Panc1 (cell line): Measurements from ENCODE around the gene CCDC107. TPM values are rescaled to one million over a fixed set of nuclear protein-coding genes. Genes with fewer than 3 reads are reported as not detected.

Experiments
- ATAC-seq: fragments of 200-7000 bp; cut with Tn5 transposase; 2 replicates; pipeline ENCODE4 v1.9.1; 2020; ENCODE audit warnings: mild to moderate bottlenecking, moderate library complexity
- Bru-seq: library from RNA; stranded (reverse); fragments of 400-500 nt; gene quantifications from one replicate; lab custom pipeline; 2021; lab: Mats Ljungman, UMichigan
- BruChase-seq, 2 experiments: library from RNA; stranded (reverse); fragments of 400-500 nt; gene quantifications; one replicate each; lab custom pipeline; 2021; lab: Mats Ljungman, UMichigan
- BruUV-seq: library from RNA; stranded (reverse); fragments of 400-500 nt; replicated peaks from 2 replicates; lab custom pipeline; 2021; lab: Mats Ljungman, UMichigan
- CTCF ChIA-PET: fragments of 300-600 bp; sonication (Branson Sonifier 250); formaldehyde crosslinking; loops from one replicate; lab custom pipeline; 2022; ENCODE audit warnings: antibody characterized with exemption; lab: Charles Lee
- POLR2A ChIA-PET: fragments of 300-600 bp; sonication (Branson Sonifier 250); formaldehyde crosslinking; loops from one replicate; lab custom pipeline; 2022; ENCODE audit warnings: antibody characterized with exemption; lab: Charles Lee
- DNase-seq: peaks from one replicate; pipeline ENCODE4 v3.0.0-alpha.2; 2010; ENCODE audit warnings: low read depth, low spot score
- H3K27ac ChIP-seq: 2 replicates; pipeline ENCODE4 v1.5.1; 2011; ENCODE audit warnings: mild to moderate bottlenecking, low read length, inconsistent platforms
- H3K27me3 ChIP-seq: fragments of 200-500 bp; sonication (Bioruptor generic); 2 replicates; pipeline ENCODE4 v1.6.0; 2014; ENCODE audit warnings: low read length, inconsistent platforms; ENCODE audit not compliant: control insufficient read depth, insufficient read depth
- H3K36me3 ChIP-seq: fragments of 200-500 bp; sonication (Bioruptor generic); 2 replicates; pipeline ENCODE4 v1.5.1; 2014; ENCODE audit warnings: inconsistent platforms, mild to moderate bottlenecking, low read length, moderate library complexity; ENCODE audit not compliant: control insufficient read depth, insufficient read depth
- H3K4me1 ChIP-seq: 2 replicates; pipeline ENCODE4 v1.5.1; 2011; ENCODE audit warnings: inconsistent platforms, mild to moderate bottlenecking, low read length, moderate library complexity; ENCODE audit not compliant: control insufficient read depth, insufficient read depth
- H3K4me3 ChIP-seq, 2 experiments: 2 replicates each; pipeline ENCODE4 v1.5.1; 2011 to 2012; ENCODE audit warnings: low read depth in 2 of 2, low read length in 2 of 2, mild to moderate bottlenecking in 2 of 2, inconsistent platforms in 1 of 2, moderate library complexity in 1 of 2
- H3K9me3 ChIP-seq: fragments of 200-500 bp; sonication (Bioruptor generic); 2 replicates; pipeline ENCODE4 v1.5.1; 2014; ENCODE audit warnings: low read depth, mild to moderate bottlenecking, inconsistent platforms, low read length, moderate library complexity; ENCODE audit not compliant: control insufficient read depth, insufficient read depth
- CTCF ChIP-seq: fragments of 450-650 bp; IDR thresholded peaks from 2 replicates; pipeline ENCODE4 v1.5.1; 2017; ENCODE audit warnings: mild to moderate bottlenecking
- POLR2AphosphoS5 ChIP-seq: IDR thresholded peaks from 2 replicates; pipeline ENCODE4 v1.6.1; 2012; ENCODE audit warnings: mild to moderate bottlenecking, low read depth, low read length, moderate library complexity
- REST ChIP-seq, 2 experiments: IDR thresholded peaks; 2 replicates each; pipeline ENCODE4 v1.6.1; 2011 to 2012; ENCODE audit warnings: low read depth in 2 of 2, control low read depth in 1 of 2, low read length in 1 of 2, mild to moderate bottlenecking in 1 of 2, moderate library complexity in 1 of 2; ENCODE audit not compliant: insufficient read depth in 1 of 2
- SIN3A ChIP-seq: IDR thresholded peaks from 2 replicates; pipeline ENCODE4 v1.6.1; 2012; ENCODE audit warnings: low read depth, mild to moderate bottlenecking, low read length, moderate library complexity, borderline replicate concordance; ENCODE audit not compliant: insufficient read depth
- TCF7L2 ChIP-seq: IDR thresholded peaks from 2 replicates; pipeline ENCODE4 v1.6.1; 2011; ENCODE audit warnings: mild to moderate bottlenecking, low read depth, low read length, inconsistent platforms
- in situ Hi-C: cut with HindIII; loops from 2 replicates; pipeline ENCODE4 v1.10.0; 2016; ENCODE audit warnings: low sequenced_read_pairs, low pct_unique_long_range_greater_than_20kb
- intact Hi-C: fragments of 100-400 bp; cut with micrococcal nuclease; formaldehyde crosslinking; loops from one replicate; pipeline ENCODE4 v1.10.0; 2022; ENCODE audit not compliant: unreplicated experiment
- long read RNA-seq: library from polyadenylated mRNA; unstranded; transcript quantifications from one replicate; pipeline ENCODE4 v2.0.0, GENCODE V29; 2021; ENCODE audit not compliant: unreplicated experiment
- polyA plus RNA-seq: library from polyadenylated mRNA; unstranded; fragments of >200 nt; gene quantifications from one replicate; pipeline ENCODE4 v1.2.1, GENCODE V29; 2012; ENCODE audit warnings: missing spikeins; ENCODE audit not compliant: insufficient read length
- total RNA-seq: library from RNA; stranded (reverse); gene quantifications from one replicate; pipeline ENCODE4 v1.2.1, GENCODE V29; 2021; ENCODE audit not compliant: unreplicated experiment

Gene CCDC107
- total RNA-seq: 39.9 TPM
- 87.7 TPM for polyA plus RNA-seq
- percentile 74 among the genes with signal in this experiment for Bru-seq, nascent RNA
- percentile 71 among the genes with signal in this experiment for BruChase-seq, experiment 1, labeled RNA remaining after a 2-hour chase
- BruChase-seq, experiment 2, labeled RNA remaining after a 6-hour chase: percentile 80 among the genes with signal in this experiment
- long read RNA-seq, transcript CCDC107-202 (4 exons, 1,016 nt): minor isoform, 6 of 100 reads
- long read RNA-seq, transcript CCDC107-206 (5 exons, 1,242 nt): major isoform, 21 of 100 reads
- long read RNA-seq, partial matches to known transcripts: 3 of 100 reads
- long read RNA-seq, other reads (novel, unspliced or antisense): 64 of 100 reads

GRCh38 chr9:35658137-35658967, at the start of gene CCDC107:
Gene CCDC107, plus strand, starts transcription at chr9:35658292. Its CDS starts 88 bp downstream, at chr9:35658380.
- peak within 1 kb of the TSS; percentile 64 to 70 for H3K4me3 ChIP-seq
- intact Hi-C loops (loop anchor here (5.0 to 10.0 kb wide), 3 partner anchors 34 to 156 kb away; partner anchors contain the start of genes HINT2 and SPAG8), in situ Hi-C loops (no loop called here)
- ChIA-PET POLR2A (interaction anchor here (0.5 to 1.6 kb wide), 7 partner anchors 11 to 74 kb away, joined by 3 to 4 read pairs (median 3); partner anchors contain the start of genes CREB3 and TLN1), CTCF (interaction anchor here (0.5 to 1.6 kb wide), 9 partner anchors 11 to 74 kb away, joined by 3 to 6 read pairs (median 4); partner anchors contain the start of genes CREB3, TLN1 and TPM2)
- BruUV-seq: no TSS peak
- H3K36me3 ChIP-seq: peaks cover 3% of the 10 kb centered on the region
- peak within 1 kb of the TSS; percentile 94 for H3K27ac ChIP-seq
- H3K4me1 ChIP-seq: peaks cover 44% of the 10 kb centered on the region
- no peaks in the 10 kb centered on the region for H3K9me3 ChIP-seq
- DNase-seq (no peak), ATAC-seq (peak; percentile 72)
- no peak for TF ChIP-seq REST (IDR thresholded peaks at IDR 0.05; ENCODE audit: insufficient read depth in 1 of 2, low read depth in 2 of 2, low read length in 1 of 2)
- no peak for TF ChIP-seq SIN3A
- TF ChIP-seq TCF7L2: no peak
- no peak for TF ChIP-seq POLR2AphosphoS5
- no peak for TF ChIP-seq CTCF
- no peaks in the 10 kb centered on the region for H3K27me3 ChIP-seq

GRCh38 chr9:35609001-35609819, 48.9 kb upstream of the CCDC107 start:
- Histone ChIP-seq H3K4me1 (peaks cover 9% of the 10 kb centered on the region), H3K9me3 (no peaks in the 10 kb centered on the region), H3K4me3 (no peak overlapping the region), H3K27ac (no peak overlapping the region), H3K36me3 (no peaks in the 10 kb centered on the region; the same call in 1 of the 2 replicates), H3K27me3 (no peaks in the 10 kb centered on the region; the same call in 1 of the 2 replicates)
- intact Hi-C loops: loop anchor here (10.0 kb wide), 1 partner anchor 94 kb away; no protein-coding TSS in a partner anchor
- no peak for DNase-seq
- ChIA-PET POLR2A (no interaction called here), CTCF (interaction anchor here (0.6 to 0.7 kb wide), 3 partner anchors 9 to 477 kb away, joined by 3 read pairs; no protein-coding TSS in a partner anchor)
- ATAC-seq: no peak
- TF ChIP-seq POLR2AphosphoS5 (no peak), REST (IDR thresholded peaks at IDR 0.05; ENCODE audit: insufficient read depth in 1 of 2, low read depth in 2 of 2, low read length in 1 of 2) (no peak), TCF7L2 (no peak), SIN3A (no peak), CTCF (no peak)
- no TSS peak for BruUV-seq
- in situ Hi-C loops: no loop called here
